GM12891 (cell line): ENCODE data around the gene PRPF18.

Experiments used
- PAX5 ChIP-seq: IDR thresholded peaks from 2 replicates; pipeline ENCODE4 v1.6.1; 2011; ENCODE audit warnings: low read length, moderate library complexity, mild to moderate bottlenecking; ENCODE audit not compliant: insufficient read depth, severe bottlenecking
- POLR2A ChIP-seq: IDR thresholded peaks from 2 replicates; pipeline ENCODE4 v1.6.1; 2011; ENCODE audit warnings: low read depth, low read length, control low read depth
- POLR2AphosphoS5 ChIP-seq: IDR thresholded peaks from 2 replicates; pipeline ENCODE4 v1.6.1; 2011; ENCODE audit warnings: low read depth, low read length, control low read depth
- POU2F2 ChIP-seq: IDR thresholded peaks from 2 replicates; pipeline ENCODE4 v1.6.1; 2011; ENCODE audit warnings: low read depth, mild to moderate bottlenecking, control low read depth, low read length, moderate library complexity
- SPI1 ChIP-seq: IDR thresholded peaks from 2 replicates; pipeline ENCODE4 v1.6.1; 2011; ENCODE audit warnings: low read depth, low read length, control low read depth
- TAF1 ChIP-seq: IDR thresholded peaks from 2 replicates; pipeline ENCODE4 v1.6.1; 2011; ENCODE audit warnings: low read depth, low read length, control low read depth

DNA sequence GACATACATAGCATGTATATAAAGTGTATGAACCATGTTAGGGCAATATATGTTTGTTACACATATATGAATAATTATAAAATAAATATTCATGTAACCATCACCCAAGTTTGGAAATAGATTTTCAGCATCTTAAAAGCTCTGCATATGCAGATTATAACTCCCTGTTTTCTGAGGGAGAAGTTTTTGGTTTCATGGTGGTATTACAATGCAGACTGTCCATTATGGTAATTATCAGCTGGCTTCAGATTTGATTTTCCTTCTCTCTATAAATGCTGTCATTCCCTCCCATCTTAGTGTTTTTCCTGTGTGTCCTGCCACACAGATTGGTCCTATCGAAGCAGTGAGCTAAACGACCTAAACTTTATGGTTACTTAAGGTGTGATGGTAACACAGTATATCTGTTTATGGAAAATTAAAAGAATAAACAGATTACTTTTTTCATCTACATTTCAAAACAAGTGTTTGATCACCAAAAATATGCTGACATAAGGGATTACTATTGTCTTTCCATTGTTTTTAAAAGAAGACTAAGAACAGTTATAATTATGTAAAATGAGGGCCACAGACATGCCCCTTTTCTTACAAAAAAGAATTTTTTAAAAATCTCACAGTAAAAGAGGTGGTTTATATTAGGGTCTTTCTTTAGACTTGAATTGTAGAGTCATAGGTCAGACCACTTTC is 17.7 kb downstream of the PRPF18 start:
- TF ChIP-seq POLR2A = no peak
- no peak for TF ChIP-seq POLR2AphosphoS5
- TF ChIP-seq TAF1 = no peak
- no peak for TF ChIP-seq POU2F2
- TF ChIP-seq PAX5 = no peak
- no peak for TF ChIP-seq SPI1
